Fibroblast of the aortic adventitia (primary cell): ENCODE data around the gene NSMCE4A. TPM values are rescaled to one million over a fixed set of nuclear protein-coding genes. Genes with fewer than 3 reads are reported as not detected.
"Not testable (repeated sequence)": the region's sequence is repeated elsewhere in the genome, so short reads cannot be mapped to it uniquely, and the experiment has no call there.

Experiments used
- DNase-seq: peaks from one replicate; pipeline ENCODE4 v3.0.0-alpha.2; 2010; ENCODE audit warnings: low read depth
- H3K4me3 ChIP-seq: 2 replicates; pipeline ENCODE4 v1.5.1; 2011; ENCODE audit warnings: low read depth, mild to moderate bottlenecking, control low read depth, low read length, moderate library complexity
- CTCF ChIP-seq: IDR thresholded peaks from 2 replicates; pipeline ENCODE4 v1.5.1; 2011; ENCODE audit warnings: mild to moderate bottlenecking, low read length, control low read depth, inconsistent platforms; ENCODE audit not compliant: insufficient read depth
- total RNA-seq: library from RNA; depleted of rRNA; stranded (reverse); fragments of >200 nt; gene quantifications from 2 replicates; pipeline ENCODE4 v1.2.3, GENCODE V29; 2012; ENCODE audit warnings: low replicate concordance

NSMCE4A gene
- total RNA-seq, 1 donor = 39.3 TPM

GRCh38 chr10:121927318-121927840 is 47.6 kb downstream of the NSMCE4A start:
- DNase-seq = peak; percentile 30
- TF ChIP-seq CTCF = no peak
- peak overlapping the region; percentile 88 for H3K4me3 ChIP-seq

- DNase-seq = peak; percentile 29
- peak overlapping the region; percentile 88 for H3K4me3 ChIP-seq
- TF ChIP-seq CTCF = no peak
These were observed 48.2 kb downstream of the NSMCE4A start for GRCh38 chr10:121926671-121927317.

- DNase-seq = no peak
- TF ChIP-seq CTCF = no peak
- H3K4me3 ChIP-seq = no peak overlapping the region
These were observed 48.9 kb downstream of the NSMCE4A start for GRCh38 chr10:121926157-121926556.

GRCh38 chr10:121921238-121921931 is 53.6 kb downstream of the NSMCE4A start:
- TF ChIP-seq CTCF = no peak
- peak; percentile 55 for DNase-seq
- no peak overlapping the region for H3K4me3 ChIP-seq

GRCh38 chr10:121919666-121920065 is 55.4 kb downstream of the NSMCE4A start:
- TF ChIP-seq CTCF = no peak
- DNase-seq = no peak
- H3K4me3 ChIP-seq = no peak overlapping the region

GRCh38 chr10:121918800-121919199 is 56.2 kb downstream of the NSMCE4A start:
- DNase-seq, H3K4me3 ChIP-seq: not testable (repeated sequence)

- DNase-seq = no peak
- no peak overlapping the region for H3K4me3 ChIP-seq
- no peak for TF ChIP-seq CTCF
These were observed 60.4 kb downstream of the NSMCE4A start for GRCh38 chr10:121914661-121915060.
